NCI-H510A treated with DMSO at 0.1 percent for 48 hours (cell line): ENCODE measurements around the gene AREL1.
A peak's percentile ranks its signal among the peaks of the same experiment; 100 is the strongest.

Experiments used
- DNase-seq: peaks from one replicate; lab custom pipeline; 2025; lab: John Stamatoyannopoulos, UW

The AREL1 gene

DNA sequence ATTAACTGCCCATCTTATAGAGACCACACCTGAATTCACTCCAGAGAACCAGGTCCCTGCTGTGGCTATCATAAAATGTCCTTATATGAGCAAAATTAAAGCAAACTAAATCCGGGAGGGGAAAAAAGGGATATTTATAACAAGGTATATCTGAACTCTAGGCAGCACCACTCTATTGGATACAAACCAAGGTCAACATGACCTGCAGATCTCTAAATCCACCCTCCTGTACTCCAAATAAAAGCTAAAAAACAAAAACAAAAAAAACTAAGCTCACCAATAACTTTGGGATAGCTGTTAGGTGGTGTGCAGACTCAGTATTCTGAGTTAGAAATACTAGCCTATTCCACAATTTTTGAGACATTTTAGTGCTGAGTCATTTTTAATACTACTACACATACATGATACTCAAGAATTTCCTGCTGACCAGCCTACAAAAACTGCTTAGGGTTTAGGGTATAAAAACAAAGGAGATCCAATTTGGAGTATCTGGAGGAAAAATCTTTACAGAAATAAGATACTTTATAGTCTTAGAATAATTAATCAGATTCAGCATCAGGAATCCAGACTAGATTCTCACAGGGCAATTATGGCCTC lies 54.2 kb downstream of the AREL1 start:
- no peak for DNase-seq

DNA sequence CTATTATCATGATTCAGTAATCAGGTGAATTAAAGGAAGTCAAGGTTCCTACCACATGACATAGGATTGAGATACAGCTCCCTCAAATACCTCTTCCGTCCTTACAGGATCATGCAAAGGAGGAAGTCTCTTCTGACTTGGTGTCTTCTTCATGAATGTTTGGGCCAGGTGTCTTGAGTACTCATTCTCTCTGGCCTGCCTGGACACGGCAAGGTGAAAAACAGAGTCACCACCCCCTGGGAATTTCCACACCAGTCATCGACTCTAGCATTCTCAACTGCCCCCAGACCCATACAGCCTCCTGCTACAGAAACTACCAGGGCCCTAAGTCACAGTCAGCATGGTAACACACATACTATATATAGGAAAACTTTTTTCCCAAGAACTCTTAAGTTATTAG lies 55.9 kb downstream of the AREL1 start:
- DNase-seq: no peak

DNA sequence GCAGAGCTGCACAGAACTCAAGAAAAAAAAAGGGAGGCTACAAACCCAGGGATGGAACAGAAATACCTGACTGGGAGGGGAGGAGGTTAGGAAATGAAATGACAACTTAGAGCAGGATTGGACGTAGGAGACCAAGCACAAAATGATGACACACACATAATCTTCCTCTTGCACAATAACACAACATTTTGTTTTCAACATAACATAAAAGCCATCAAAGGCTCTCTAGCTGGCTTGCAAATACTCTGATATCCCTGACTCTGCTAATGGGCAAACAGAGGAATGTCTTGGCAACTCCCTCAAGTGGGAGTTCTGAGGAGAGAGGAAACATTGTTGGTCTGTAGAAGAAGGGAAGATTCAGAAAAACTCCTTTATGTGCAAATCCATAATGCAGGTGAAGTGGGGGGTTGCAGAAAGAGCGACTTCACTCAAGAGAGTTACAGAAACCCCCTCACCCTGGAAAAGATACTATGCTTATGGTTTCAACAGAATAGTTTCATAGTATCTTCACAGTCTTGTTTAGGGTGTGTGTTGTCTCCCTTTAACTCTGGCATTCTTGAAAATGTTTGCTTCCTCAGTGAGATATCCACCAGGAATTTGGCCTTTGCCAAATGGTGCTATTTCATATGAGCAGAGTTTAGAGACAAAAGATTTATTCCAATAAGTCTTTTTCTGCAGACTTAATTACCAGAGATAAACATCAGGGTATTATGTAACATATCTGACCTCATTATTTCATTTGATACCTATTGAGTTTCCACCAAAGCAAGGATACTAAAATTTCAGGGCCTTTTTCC lies 57.1 kb downstream of the AREL1 start:
- no peak for DNase-seq

DNA sequence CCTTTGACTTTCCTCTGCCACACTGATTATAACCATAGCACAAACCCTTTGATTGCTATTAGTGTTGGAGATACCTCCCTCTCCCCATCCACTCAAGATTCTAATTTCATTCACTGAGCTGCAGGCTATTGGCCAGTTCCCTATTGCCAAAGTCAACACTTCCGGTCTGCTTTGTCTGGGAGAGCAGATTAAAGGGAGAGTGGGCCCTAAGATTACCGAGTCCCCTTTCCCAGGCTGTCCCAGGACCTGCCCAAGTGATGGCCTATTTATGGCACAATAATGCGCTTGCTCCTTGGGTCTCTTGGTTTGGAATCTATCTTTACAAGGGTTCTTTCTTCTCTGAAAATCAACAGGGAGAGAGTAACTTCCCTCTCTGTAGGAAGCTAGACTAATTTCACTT lies 57.9 kb downstream of the AREL1 start:
- no peak for DNase-seq

DNA sequence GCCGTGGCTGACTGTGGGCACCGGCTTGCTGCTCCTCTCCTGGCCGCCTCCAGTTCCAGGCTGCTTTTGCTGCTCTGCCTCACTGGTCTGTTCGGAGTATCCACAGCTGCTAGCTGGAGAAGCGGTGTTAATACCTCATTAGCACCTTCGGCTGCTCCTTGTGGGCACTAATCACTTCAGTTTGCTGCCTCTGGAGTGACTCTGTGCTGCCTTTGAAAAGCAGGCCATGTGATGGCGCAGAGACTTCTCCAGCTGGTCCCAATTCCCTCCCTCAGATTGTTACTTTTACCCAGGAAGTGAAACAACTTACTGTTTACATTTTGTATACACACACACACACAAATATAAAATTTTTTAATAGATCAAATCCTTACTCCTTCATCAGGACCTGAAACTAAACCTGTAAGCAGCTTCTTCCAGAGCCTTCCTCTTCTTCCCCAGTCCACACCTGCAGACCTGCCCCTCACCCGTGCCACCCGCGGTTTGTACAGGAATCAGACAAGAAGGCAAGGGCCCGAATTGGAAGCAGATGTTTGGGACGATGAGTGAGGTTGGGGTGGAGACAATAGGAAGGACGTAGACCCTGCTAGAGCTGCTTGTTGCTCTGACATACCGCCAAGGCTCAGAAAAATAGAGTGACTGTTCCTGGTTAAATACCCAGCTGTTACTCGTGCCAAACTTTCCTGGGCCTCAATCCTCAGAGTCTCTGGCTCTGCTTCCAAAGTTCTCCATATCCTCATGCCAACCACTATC lies 59.3 kb downstream of the AREL1 start:
- DNase-seq: no peak

DNA sequence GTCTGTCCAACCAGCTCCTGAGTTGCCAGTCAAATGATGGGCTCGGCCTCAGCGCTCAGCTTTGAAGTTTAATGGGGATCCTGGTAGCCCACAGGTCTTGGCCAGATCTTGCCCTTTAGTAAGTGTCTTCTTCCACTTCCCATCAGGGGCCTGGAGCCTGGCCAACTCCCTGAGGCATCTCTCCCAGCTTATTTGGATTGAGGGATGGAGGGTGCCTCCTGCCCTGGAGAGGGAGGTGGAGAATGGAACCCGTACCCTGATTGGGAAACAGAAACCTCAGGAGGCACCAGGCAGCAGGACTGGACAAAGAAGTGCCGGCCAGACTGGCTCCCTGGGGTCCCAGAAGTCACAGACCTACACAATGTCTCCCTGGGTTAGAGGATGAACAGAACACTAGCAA lies 60.3 kb downstream of the AREL1 start:
- no peak for DNase-seq

DNA sequence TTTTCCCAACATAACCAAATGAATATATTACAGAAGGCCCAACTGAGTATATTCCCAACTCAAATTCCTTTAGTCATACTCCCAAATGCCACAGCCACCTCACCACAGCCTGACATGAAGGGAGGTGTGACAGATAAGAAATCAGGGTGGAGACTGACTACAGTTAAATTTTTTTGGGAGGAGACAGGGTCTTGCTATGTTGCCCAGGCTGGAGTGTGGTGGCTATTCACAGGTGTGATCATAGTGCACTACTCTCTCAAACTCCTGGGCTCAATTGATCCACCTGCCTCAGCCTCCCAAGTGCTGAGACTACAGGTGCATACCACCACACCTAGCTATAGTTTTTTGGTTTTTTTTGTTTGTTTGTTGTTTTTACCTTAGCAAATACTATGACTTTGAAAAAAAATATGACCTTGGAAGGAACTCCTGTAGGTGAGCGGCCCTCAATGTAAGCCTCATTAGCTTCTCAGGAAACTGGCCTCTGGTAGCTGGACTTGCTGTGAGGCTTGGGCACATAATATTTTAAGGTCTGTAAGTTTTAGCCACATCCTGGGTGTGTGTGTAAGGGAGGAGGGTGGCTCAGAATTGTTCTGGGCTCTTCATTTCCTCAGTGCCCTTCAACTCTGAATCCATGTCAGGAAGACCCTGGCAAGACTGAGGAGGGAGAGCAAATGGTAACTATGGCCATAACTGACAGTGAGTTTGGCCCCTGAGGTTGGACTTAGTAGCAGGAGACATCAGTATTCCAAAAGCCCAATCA lies 61.8 kb downstream of the AREL1 start:
- DNase-seq: no peak

DNA sequence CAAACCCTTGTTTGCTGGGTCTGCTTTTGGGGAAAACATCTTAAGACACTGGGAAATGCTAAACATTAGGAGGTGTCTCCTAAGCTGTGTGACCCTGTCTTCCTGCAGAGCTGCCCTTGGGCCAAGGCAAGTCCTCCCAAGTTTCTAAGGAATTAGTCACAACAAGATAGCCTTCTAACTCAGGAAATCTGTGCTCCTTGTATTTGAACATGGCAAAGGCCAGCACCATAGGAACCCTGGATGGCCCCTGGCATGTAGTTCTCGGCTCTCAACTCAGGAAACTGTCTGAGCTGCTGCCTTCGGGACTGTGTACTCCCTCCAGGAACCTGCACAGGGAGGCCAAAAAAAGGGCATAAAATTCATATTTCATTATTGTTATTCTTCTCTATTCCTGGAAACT lies 63.2 kb downstream of the AREL1 start:
- DNase-seq: no peak

DNA sequence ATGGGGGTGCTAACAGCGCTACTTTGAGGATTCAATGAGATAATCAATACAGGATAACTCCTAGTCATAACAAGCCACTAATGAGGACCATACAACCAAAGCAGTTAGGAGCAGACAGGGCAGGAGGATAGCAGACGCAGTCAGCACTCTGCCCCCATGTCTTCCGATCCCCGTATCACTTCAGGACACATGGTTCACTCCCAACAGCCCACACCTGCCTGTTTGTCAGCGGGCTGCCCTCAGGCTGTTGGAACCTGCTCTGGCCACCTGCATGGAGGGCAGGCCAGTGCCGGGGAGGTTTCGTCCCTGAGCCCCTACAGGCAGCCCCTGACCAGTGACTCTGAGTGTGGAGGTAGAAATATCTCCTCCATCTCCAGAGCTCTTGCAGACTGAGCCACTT lies 63.7 kb downstream of the AREL1 start:
- DNase-seq: no peak

DNA sequence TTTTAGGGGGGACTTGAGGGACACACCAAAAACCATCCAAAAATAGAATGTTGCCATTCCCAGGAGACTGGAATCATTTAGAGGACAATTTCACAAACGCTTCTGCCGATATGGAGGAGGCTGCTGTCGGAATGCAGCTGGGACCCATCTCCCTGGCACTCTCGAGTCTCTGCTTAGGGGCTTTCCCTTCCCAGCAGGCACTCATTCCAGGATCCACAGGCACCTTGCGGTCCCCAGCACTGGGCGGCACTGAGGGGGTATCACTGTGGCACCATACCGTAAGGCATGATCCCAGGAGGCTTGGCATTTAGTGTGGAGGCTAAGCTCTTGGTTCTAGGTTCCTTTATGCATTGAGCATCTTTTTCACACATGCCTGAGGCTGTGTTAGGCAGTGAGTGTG lies 64.3 kb downstream of the AREL1 start:
- no peak for DNase-seq

DNA sequence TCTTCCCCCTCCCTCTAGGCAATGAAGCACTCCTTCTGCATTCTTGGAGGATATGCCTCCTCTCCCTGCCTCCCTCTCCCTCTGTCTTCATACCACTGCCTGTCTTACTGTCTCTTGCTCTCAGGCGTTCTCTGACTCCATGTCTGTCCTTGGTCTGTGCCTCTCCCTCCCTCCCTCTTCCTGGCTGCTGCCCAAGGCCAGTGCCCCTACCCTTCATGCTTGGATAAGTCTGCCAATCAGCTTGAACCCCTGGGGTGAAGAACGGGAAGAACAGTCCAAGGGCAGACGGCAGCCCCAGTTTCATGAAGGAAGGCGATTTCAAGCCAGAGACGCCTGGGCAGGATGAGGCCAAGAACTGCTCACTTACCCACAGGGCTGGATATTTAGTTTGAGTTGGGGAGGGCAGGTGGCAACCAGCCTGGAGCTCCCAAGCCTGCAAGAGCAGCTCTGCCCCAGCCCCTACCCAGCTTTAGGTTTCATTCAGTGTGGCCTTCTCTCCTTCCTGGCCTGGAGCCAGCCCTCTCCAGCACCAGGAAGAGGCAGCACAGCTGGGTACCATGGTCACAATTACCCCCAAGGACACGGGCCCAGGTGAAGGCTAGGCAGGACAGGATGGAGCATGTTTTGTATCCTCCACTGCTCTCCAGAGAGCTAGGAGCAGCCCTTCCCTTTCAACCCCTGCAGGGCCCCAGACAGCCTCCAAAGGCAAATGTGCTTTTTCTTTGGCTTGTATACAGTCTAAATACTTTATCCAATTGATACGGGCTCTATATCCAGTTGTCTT lies 65.0 kb downstream of the AREL1 start:
- peak; percentile 87 for DNase-seq

DNA sequence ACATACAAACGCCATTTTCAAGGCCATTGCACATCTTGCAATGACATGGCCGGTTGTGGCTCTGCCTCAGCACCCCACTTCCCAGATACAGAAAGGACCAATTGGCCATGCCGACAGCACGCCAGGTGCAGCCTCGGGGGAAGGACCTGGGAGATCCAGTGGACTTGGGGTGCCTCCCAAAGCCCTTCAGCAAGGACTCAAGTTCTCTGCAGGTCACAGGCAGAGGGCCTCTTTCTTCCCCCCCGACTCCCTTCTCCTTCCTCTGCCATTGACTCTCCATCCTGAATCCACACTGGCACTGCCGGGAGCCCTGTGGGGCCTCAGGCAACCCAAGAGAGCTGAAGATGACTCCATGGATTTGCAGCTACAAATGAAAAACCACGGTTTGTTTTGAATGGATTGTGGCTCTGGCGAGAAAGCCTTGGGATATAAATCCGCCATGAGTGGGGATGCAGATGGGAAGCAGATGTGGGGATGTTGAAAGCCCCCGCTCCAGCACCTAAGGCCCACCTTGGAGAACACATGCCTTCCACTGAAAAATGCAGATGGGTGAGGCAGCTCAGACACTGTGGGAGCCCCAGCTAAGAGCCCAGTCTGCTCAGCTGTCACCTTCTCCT lies 65.7 kb downstream of the AREL1 start:
- DNase-seq: no peak

DNA sequence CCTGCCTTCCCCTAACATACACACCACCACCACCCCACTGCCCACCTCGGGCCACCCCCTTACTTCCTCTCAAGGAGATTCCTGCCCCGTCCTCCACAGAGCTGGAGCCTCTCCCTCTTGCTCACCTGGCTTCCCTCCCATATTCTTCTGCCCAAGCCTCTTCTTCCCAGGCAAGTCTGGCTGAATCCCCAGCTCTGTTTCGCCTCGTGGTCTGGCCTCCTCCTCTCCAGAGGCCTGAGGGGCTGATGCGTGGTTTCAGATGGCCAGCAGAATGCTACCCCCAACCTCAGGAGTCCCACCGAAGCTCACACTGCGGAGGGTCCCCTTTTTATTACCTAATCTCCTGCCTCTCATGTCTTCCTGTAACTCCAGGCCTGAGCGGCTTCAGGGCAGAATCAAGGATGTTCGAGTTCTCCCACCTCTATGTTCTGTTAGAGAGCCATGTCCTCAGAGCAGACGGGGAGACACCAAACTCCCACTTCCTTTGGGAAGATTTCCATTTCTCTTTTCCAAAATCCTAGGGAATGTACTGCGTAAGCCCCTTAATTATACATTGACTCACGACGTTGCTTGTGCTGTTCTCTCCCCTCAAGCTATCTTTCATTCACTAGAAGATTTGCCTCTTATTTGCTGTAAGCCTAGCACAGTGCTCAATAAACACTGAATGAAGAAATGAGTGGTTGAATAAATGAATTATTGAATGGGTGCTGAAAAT lies 67.0 kb downstream of the AREL1 start:
- DNase-seq: no peak

DNA sequence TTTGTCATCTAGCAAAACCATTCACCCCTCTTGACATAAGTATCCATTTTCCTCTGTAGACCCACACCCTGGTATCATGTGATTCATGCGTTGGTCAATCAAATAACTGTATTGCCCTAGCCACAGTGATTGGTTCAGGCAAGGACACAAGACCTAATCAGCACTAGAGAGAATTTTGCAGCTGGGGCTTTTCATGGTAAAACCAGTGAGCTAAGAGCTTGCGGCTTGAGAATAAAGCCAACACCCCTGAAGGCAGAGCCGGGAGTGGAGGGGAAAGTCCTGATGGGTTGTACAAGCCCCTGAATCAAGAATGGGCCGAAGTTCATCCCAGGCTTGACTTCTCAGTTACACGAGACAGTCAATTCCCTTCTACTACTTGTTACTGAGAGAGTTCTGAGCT lies 67.6 kb downstream of the AREL1 start:
- no peak for DNase-seq

DNA sequence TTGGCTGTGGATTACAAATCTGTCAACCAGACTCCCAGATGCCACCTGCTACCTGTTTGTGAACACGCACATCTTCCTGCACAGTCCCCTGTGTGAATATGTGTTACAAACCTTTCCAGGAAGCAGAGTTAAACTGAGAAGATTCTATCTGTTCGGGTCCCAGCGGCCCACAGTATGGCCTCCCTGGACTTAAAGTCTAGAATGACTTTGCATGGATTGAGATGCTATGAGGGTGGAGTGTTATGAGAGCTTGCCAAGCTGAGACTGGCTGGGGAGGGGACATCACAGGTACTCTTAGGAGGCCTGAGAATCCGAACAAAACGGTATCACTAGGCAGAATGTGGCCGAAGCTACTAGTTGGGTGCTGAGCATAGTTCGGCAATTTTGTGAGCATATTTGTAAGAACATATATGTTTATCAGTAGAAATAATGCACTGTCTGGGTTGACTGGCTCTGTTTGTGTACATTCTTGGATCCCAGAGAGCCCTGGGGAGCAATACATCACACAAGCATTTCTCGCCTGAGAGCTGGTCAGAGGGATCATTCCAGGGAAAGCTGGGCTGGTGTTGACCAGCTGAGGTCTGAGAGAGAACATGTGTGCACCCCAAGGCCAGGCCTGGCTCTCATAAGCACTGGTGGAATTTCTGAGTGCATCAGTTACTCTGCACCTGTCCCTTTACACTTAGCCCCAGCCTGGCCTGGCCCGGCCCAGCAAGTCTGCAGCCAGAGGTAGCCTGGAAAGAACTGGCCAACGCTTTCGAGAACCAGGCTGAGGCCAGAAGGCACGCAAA lies 71.1 kb downstream of the AREL1 start:
- no peak for DNase-seq

DNA sequence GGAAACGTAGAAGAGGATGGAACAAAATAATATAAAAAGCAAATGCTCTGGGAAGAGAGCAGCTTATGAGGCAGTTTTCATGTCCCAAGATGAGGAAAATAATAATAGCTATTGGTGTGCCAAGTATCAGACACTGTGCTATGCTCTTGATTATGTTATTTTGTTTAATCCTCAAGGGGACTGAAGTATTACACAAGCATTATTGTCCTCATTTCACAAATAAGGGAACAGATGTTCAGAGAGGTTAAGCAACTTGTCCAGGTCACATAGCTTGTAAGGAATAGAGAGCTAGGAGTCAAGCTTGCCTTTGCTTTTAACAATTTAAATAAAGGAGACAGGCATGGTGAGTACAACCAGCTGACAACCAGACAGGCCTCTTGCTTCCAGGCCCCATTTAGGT lies 73.9 kb downstream of the AREL1 start:
- no peak for DNase-seq

DNA sequence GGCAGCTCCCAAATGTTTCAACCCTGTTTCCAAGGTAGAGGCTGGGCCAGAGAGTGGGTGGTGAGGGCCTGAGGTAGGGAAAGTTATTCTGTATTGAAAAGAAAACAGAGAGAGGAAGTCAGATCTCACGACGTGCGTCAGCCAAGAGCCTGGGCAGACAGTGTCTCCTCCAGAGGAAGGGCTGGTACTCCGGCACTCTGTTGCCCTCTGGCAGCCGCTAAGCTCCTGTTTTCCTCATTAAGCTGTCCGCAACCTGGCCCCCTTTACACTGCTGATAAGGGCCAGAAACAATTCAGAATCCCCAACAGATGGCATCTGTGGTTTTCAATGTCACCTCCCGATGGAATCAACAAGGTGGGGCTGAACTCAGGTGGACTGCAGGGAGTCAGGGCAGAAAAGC lies 74.8 kb downstream of the AREL1 start:
- DNase-seq: no peak

DNA sequence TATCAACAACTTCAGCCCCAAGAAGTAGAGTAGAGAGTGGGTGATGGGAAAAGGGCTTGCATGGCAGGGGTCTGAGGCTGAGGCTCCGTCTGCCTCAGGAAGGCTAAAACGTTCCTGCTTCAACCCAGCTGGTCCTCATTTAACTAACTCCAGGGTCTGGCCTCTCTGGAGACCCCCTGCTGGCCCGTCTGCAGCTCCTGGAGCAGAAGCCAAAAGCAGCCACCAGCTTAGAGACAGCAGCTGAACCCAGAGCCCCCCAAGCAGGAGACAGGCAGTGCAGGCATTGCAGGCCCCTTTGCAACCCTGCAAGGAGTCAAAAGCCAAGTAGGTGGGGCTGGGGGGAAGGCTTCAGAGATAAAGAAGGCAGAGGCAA lies 75.7 kb downstream of the AREL1 start:
- no peak for DNase-seq

DNA sequence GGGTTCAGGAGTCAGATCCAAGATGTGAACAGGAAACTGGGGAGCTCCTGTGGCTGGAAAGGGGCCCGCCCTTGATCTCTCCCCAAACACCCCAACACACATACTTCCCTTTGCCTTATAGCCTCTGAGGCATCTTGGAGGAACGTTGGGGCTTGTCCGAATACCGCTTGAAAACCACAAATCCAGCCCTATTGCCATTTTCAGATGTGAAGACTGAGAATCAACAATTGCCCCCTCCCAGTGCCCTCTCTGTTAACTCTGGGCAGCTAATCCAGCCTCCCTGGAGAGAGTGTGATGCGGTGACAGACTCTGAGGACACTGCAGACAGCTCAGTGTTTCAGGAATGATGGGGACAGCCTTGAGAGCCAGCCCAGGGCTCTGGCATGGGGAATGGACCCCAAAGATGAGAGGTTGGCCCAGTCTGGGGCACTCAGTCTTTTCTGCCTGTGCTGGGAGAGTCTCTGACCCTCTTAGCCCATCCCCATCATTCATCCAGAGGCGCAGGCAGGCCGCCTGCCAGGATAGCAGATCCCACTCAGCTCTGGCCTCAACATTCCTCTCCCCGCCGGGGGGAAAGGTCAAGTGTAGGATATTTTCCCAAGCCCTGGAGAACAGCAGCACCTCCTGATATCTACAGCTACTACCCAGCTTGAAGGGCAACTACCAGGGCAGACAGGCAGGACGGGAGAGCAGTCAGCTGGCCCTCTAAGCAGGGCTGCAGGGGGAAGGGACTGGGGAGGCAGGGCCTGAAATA lies 76.3 kb downstream of the AREL1 start:
- no peak for DNase-seq
